ENCODE data around the gene SNAPC5.

SNAPC5 gene

GRCh38 chr15:66459818-66460615 lies 37.5 kb downstream of the SNAPC5 start:
- DNase-seq (ENCODE audit: low read depth, low spot score): peak; percentile 72

- no peak for DNase-seq (ENCODE audit: low read depth, low spot score)
These were observed 41.4 kb downstream of the SNAPC5 start for GRCh38 chr15:66456211-66456610.

GRCh38 chr15:66454143-66454542 lies 43.4 kb downstream of the SNAPC5 start:
- DNase-seq (ENCODE audit: low read depth, low spot score): no peak

GRCh38 chr15:66452971-66453580 lies 44.5 kb downstream of the SNAPC5 start:
- no peak for DNase-seq (ENCODE audit: low read depth, low spot score)

DNA sequence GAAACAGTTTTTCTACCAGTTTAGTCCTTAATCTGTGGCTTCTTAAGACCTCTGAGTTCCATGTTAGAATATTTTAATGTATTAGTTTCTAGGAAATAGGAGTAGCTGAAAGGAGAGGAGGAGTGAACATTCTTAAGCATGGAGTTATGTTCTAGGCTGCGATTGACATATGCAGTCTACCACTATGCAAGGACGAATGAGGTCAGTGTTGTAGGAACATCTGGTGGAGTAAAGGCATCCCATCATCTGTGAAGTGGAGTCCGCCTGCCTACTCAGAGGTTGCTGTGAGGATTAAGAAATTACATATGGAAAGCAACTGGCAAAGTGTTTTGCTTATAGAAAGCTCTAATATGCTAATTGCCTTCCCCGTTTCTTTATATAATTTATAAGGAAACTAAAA lies 45.1 kb downstream of the SNAPC5 start:
- no peak for DNase-seq (ENCODE audit: low read depth, low spot score)

Measured in astrocyte of the hippocampus (primary cell).